Activated T-helper 17 cell treated with anti-CD3 and anti-CD28 coated beads, Interleukin-2, amount 50 U/mL, for 72 hours (primary cell): Measurements from ENCODE around the gene SNORC. TPM values are rescaled to one million over a fixed set of nuclear protein-coding genes. Genes with fewer than 3 reads are reported as not detected.

ENCODE experiments used
- ATAC-seq: fragments of 150-1000 bp; cut with Tn5 transposase; replicated peaks from 2 replicates; pipeline ENCODE4 v1.10.0; 2021; ENCODE audit warnings: mild to moderate bottlenecking, moderate library complexity
- H3K27ac Mint-ChIP-seq: one replicate; pipeline ENCODE4 v1.8.0; 2022; ENCODE audit warnings: mixed read lengths
- H3K27me3 Mint-ChIP-seq: one replicate; pipeline ENCODE4 v1.8.0; 2022; ENCODE audit warnings: mixed read lengths
- H3K36me3 Mint-ChIP-seq: one replicate; pipeline ENCODE4 v1.8.0; 2022; ENCODE audit warnings: low read depth, mild to moderate bottlenecking, mixed read lengths
- H3K4me1 Mint-ChIP-seq: one replicate; pipeline ENCODE4 v1.8.0; 2022; ENCODE audit warnings: mixed read lengths
- H3K4me3 Mint-ChIP-seq: one replicate; pipeline ENCODE4 v1.8.0; 2022; ENCODE audit warnings: mild to moderate bottlenecking, mixed read lengths
- H3K9me3 Mint-ChIP-seq: one replicate; pipeline ENCODE4 v1.8.0; 2022; ENCODE audit warnings: mixed read lengths
- total RNA-seq, 2 donors: library from RNA; stranded (reverse); gene quantifications; one replicate each; pipeline ENCODE4 v1.2.3, GENCODE V29; 2022

Gene SNORC
- total RNA-seq, 2 donors from 2014 or later = 2.0 to 3.1 TPM

GRCh38 chr2:232857158-232857563 is 12.9 kb upstream of the SNORC start:
- Mint-ChIP-seq H3K27me3 (no peaks in the 10 kb centered on the region), H3K4me3 (no peak overlapping the region), H3K9me3 (no peaks in the 10 kb centered on the region), H3K36me3 (peaks cover 84% of the 10 kb centered on the region), H3K4me1 (no peaks in the 10 kb centered on the region), H3K27ac (no peak overlapping the region)
- ATAC-seq = no peak

DNA sequence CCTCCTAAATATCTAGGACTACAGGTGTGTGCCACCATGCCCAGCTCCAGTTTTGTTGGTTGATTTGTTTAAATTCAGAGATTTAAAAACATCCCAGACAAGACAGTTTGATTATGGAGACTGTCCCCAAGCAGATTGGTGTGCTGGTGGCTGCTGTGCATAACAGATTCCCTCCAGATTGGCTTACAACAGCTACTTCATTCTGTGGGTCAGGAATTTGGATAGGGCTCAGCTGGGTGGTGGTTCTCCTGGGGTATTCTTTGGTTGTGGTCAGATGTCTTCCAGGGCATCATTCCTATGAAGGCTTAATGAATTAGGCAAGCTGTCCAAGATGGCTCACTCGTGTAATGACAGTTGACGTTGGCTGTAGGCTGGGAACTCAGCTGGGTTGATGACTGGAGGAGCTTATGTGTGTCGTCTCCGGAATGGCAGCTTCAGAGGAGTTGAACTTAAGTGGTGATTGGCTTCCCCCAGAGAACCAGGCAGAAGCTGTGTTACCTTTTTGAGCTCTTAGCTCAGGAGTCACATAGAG is 10.6 kb upstream of the SNORC start:
- no peak for ATAC-seq
- Mint-ChIP-seq H3K36me3 (peaks cover 62% of the 10 kb centered on the region), H3K27ac (peak overlapping the region; percentile 3), H3K4me3 (no peak overlapping the region), H3K9me3 (no peaks in the 10 kb centered on the region), H3K4me1 (no peaks in the 10 kb centered on the region), H3K27me3 (no peaks in the 10 kb centered on the region)

DNA sequence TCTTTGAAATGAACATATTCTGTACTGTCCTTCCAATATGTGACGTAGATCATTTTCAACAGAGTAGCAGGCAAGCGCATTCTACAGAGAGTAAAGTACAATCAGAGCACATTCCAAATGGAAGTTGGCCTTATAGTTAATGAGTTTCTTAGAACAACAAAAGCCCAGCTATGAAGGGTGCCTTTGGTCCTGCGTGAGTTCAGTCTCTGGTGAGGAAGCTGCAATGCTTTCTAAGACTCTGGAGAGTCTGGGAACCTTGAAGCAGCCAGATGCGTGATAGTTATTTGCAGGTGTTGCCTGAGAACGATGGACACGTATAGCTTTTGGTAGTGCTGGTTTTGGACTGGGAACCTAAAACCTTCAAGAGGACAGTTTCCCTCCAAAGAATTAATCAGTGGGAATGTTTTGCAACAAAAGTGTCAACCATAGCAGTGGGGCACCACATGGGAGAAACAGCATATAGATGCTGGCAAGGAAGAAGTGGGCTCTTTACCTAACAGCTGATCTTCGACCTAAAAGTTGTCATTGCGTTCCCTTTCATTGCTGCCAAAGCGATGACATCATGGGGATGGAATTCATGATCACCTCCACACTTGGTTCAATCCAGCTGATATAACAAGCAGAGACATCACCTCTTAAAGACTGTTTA is 9.3 kb upstream of the SNORC start:
- Mint-ChIP-seq H3K27me3 (no peaks in the 10 kb centered on the region), H3K4me1 (no peaks in the 10 kb centered on the region), H3K9me3 (no peaks in the 10 kb centered on the region), H3K4me3 (no peak overlapping the region), H3K27ac (no peak overlapping the region), H3K36me3 (peaks cover 50% of the 10 kb centered on the region)
- ATAC-seq = no peak

- no peaks in the 10 kb centered on the region for H3K27me3 Mint-ChIP-seq
- no peak for ATAC-seq
- peaks cover 43% of the 10 kb centered on the region for H3K36me3 Mint-ChIP-seq
- H3K27ac Mint-ChIP-seq = no peak overlapping the region
- no peaks in the 10 kb centered on the region for H3K4me1 Mint-ChIP-seq
- no peak overlapping the region for H3K4me3 Mint-ChIP-seq
- H3K9me3 Mint-ChIP-seq = no peaks in the 10 kb centered on the region
Observed at GRCh38 chr2:232861353-232861752, 8.7 kb upstream of the SNORC start.

DNA sequence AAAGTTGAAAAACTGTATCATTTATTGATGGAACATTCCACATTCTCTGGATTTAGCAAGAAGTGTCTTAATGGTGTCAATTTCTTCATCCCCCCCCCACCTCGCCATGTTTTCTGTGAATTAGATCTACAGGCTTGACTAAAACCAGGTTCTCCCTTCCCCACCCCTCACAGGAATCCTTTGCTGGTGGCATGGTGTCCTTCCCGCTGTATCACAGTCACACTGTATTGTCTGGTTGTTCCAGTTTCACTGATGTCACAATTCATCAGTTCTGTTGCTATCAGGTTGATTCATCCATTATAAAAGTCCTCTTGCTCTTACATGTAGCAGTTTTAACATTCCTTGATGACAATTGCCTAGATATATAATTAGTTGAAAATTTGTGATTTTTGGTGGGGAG is 6.1 kb upstream of the SNORC start:
- H3K36me3 Mint-ChIP-seq = peaks cover 17% of the 10 kb centered on the region
- ATAC-seq = no peak
- no peak overlapping the region for H3K4me3 Mint-ChIP-seq
- H3K4me1 Mint-ChIP-seq = no peaks in the 10 kb centered on the region
- no peaks in the 10 kb centered on the region for H3K9me3 Mint-ChIP-seq
- no peak overlapping the region for H3K27ac Mint-ChIP-seq
- no peaks in the 10 kb centered on the region for H3K27me3 Mint-ChIP-seq

GRCh38 chr2:232865165-232865564 is 4.9 kb upstream of the SNORC start:
- Mint-ChIP-seq H3K36me3 (peaks cover 7% of the 10 kb centered on the region), H3K4me1 (no peaks in the 10 kb centered on the region), H3K27me3 (no peaks in the 10 kb centered on the region), H3K4me3 (no peak overlapping the region), H3K9me3 (no peaks in the 10 kb centered on the region), H3K27ac (no peak overlapping the region)
- ATAC-seq = no peak

DNA sequence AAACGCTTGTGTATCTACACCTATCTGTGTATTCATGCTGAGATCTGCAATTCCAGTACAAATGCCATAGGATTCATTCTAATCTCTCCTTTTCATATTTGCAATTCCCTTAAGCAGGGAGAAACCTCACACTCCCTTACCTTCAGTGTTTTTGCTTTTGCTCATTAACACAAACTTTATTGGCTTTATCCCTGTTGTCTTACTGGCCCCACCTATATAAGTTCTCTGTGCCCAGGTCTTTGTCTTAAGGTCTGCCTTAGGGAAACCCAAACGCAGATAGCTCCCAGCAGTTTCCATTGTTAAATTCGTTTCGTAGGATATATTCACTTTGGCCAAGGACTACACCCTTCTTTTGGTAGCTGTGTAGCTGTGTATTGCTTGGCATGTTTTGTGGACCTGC is 4.0 kb upstream of the SNORC start:
- Mint-ChIP-seq H3K9me3 (no peaks in the 10 kb centered on the region), H3K4me1 (no peaks in the 10 kb centered on the region), H3K4me3 (no peak overlapping the region), H3K27me3 (no peaks in the 10 kb centered on the region), H3K36me3 (no peaks in the 10 kb centered on the region), H3K27ac (no peak overlapping the region)
- ATAC-seq = no peak

- Mint-ChIP-seq H3K36me3 (no peaks in the 10 kb centered on the region), H3K4me3 (no peak overlapping the region), H3K27me3 (no peaks in the 10 kb centered on the region), H3K9me3 (no peaks in the 10 kb centered on the region), H3K27ac (peak overlapping the region; percentile 14), H3K4me1 (no peaks in the 10 kb centered on the region)
- no peak for ATAC-seq
Observed at GRCh38 chr2:232869138-232870017, 686 bp upstream of the SNORC start.

DNA sequence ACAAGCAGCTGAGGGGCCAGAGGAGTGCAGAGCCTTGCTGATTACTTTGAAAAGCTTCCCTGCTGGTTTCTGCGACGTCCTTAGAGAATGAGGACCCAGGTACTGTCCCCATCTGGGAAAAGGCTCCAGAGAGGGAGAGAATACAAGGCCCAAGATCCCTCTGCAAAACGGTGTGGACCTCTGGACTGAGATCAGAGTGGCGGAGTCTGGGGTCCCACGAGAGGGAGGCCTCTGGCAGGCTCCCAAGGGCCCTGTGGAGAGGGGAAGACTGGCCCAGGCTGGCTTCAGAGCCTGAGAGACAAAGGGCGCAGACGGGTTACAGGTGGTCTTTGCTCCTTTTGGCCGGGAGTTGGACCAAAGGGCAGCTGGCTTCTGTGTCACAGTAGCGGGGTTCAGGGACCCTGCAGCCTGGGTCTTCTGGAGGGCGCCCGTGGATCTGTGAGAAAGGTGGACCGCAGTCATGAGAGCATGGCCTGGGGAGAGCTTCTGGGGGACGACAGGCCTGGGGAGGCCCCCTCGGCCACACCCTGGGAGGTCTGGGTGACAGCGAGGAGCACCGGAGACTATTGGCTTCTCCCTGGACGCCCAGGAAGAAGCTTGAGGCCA is 805 bp downstream of the SNORC start:
- Mint-ChIP-seq H3K27me3 (peaks cover 7% of the 10 kb centered on the region), H3K27ac (peak overlapping the region; percentile 23), H3K4me1 (peaks cover 6% of the 10 kb centered on the region), H3K9me3 (no peaks in the 10 kb centered on the region), H3K36me3 (no peaks in the 10 kb centered on the region), H3K4me3 (no peak overlapping the region)
- no peak for ATAC-seq

- no peaks in the 10 kb centered on the region for H3K9me3 Mint-ChIP-seq
- no peaks in the 10 kb centered on the region for H3K36me3 Mint-ChIP-seq
- H3K27me3 Mint-ChIP-seq = peaks cover 7% of the 10 kb centered on the region
- no peak overlapping the region for H3K4me3 Mint-ChIP-seq
- no peak for ATAC-seq
- H3K4me1 Mint-ChIP-seq = peaks cover 6% of the 10 kb centered on the region
- H3K27ac Mint-ChIP-seq = no peak overlapping the region
Observed at GRCh38 chr2:232871418-232871834, 1.4 kb downstream of the SNORC start.

- peaks cover 7% of the 10 kb centered on the region for H3K27me3 Mint-ChIP-seq
- no peak overlapping the region for H3K27ac Mint-ChIP-seq
- H3K4me1 Mint-ChIP-seq = peaks cover 6% of the 10 kb centered on the region
- no peaks in the 10 kb centered on the region for H3K9me3 Mint-ChIP-seq
- H3K36me3 Mint-ChIP-seq = no peaks in the 10 kb centered on the region
- H3K4me3 Mint-ChIP-seq = no peak overlapping the region
- no peak for ATAC-seq
Observed at GRCh38 chr2:232871835-232872736, 2.0 kb downstream of the SNORC start.

- Mint-ChIP-seq H3K27me3 (peaks cover 7% of the 10 kb centered on the region), H3K4me3 (no peak overlapping the region), H3K36me3 (no peaks in the 10 kb centered on the region), H3K27ac (no peak overlapping the region), H3K4me1 (peaks cover 6% of the 10 kb centered on the region), H3K9me3 (no peaks in the 10 kb centered on the region)
- no peak for ATAC-seq
Observed at GRCh38 chr2:232872826-232873225, 2.8 kb downstream of the SNORC start.

DNA sequence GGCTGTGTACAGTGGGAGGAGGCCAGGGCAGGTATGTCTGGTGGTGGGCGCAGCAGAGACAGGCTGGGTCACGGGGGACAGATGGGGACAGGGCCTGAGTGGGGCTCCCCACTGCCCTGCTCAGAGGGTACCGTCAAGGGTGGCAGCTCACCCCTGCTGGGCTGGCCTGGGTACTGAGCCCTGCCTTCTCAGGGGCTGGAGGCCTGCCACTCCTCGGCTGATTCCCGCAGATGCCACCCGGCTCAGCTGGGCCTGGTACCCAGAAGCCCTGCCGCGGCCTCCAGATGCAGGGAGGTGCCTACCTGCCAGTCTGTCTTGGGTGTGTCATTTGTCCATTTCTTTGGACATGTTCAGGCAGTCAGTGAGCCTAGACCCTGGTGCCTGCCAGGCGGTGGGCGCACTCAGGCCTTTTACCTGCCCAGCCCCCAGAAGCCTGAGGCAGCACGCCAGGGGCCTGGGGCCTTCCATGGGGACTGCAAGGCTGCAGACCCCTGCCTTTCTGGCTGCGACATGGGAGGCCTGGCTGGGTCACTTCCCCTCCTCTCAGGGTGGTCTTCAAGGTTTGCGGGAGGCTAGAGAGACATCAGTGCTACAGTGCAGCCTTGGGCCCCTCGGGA is 3.3 kb downstream of the SNORC start:
- H3K36me3 Mint-ChIP-seq = no peaks in the 10 kb centered on the region

More for the DNA sequence above, 3.3 kb downstream of the SNORC start:
- no peak for ATAC-seq
- Mint-ChIP-seq H3K4me1 (peaks cover 6% of the 10 kb centered on the region), H3K27me3 (peaks cover 7% of the 10 kb centered on the region), H3K4me3 (no peak overlapping the region), H3K27ac (no peak overlapping the region), H3K9me3 (no peaks in the 10 kb centered on the region)
